ENCODE data around the gene IYD. TPM values are rescaled to one million over a fixed set of nuclear protein-coding genes. Genes with fewer than 3 reads are reported as not detected.

Gene IYD
- total and polyA plus RNA-seq, 3 experiments from 2014 or later: not detected

DNA sequence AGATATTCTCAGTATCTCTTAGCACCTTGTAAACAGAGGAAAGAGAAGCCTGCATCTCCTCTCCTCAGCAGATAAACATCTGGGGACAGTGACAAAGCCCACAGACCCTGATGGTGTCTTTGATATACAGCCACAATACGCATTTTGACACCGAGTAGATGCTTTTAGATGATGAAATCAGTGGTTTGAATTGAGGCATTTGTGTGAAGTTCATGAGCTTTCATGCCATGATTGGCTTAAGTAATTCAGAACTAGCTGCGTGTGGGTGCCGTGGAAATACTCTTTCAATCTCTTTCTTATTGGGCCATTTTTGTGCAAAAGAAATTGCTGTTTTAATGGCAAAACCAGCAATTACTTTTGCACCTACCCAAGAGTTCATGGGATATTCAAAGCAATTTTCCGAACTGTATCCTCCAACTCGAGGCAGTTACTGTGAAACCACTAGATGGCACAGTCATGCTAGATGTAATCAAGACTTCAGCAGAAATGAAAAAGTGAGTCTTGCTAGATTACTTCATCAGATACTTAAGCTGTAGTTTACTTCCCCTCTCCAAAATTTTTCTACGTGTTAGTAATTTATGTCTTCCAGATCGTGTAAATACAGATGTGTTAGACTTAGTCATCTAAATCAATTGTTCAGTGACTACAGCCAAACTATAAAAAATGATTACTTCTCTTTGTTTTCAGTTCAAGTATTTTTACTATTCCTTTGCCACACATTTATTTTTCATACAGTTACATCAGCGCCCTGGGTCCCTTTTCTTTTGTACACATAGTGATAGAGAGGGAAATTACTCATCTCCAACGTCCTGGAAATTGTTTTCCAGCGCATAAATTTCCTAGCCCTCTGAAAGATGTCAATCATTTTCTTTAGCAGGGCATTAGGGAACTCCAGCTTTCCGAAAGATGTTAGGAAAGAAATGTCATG lies 49.4 kb downstream of the IYD start:
- DNase-seq: peak in 4 of 5 donors; percentile 6 to 51 (median 32)
- Histone ChIP-seq H3K27ac (ENCODE audit: low read depth, low read length) (no peak overlapping the region), H3K27me3 (ENCODE audit: insufficient read depth, low read length, poor library complexity, severe bottlenecking) (no peaks in the 10 kb centered on the region), H3K9me3 (ENCODE audit: low read length) (no peaks in the 10 kb centered on the region), H3K4me3 (ENCODE audit: low read length) (peak overlapping the region; percentile 53), H3K4me1 (ENCODE audit: insufficient read depth, low read length) (peaks cover 3% of the 10 kb centered on the region), H3K36me3 (ENCODE audit: insufficient read depth, low read length) (no peaks in the 10 kb centered on the region)
- no peaks in the 10 kb centered on the region for H3K36me3 Mint-ChIP-seq
- peaks cover 9 to 26% (median 20%) of the 10 kb centered on the region in 3 donors for H3K4me1 Mint-ChIP-seq
- ChIA-PET CTCF (interaction anchor here (0.6 to 6.9 kb wide), 30 partner anchors 9 to 417 kb away, joined by 3 to 95 read pairs (median 4); partner anchors contain the start of gene PLEKHG1), POLR2A (interaction anchor here (0.6 to 0.7 kb wide), 2 partner anchors 182 to 397 kb away, joined by 3 read pairs; partner anchors contain the start of gene PLEKHG1)
- peak overlapping the region; percentile 72 to 92 (median 77) for H3K4me3 Mint-ChIP-seq
- H3K27me3 Mint-ChIP-seq: peaks cover 8 to 31% of the 10 kb centered on the region in 2 donors
- peak overlapping the region; percentile 6 to 96 (median 39) for H3K27ac Mint-ChIP-seq
- peaks cover 0 to 5% (median 0%) of the 10 kb centered on the region in 5 donors for H3K9me3 Mint-ChIP-seq

GRCh38 chr6:150418827-150419594 lies 50.2 kb downstream of the IYD start:
- Histone ChIP-seq H3K4me1 (ENCODE audit: insufficient read depth, low read length) (peaks cover 3% of the 10 kb centered on the region), H3K4me3 (ENCODE audit: low read length) (peak overlapping the region; percentile 53), H3K9me3 (ENCODE audit: low read length) (no peaks in the 10 kb centered on the region), H3K27me3 (ENCODE audit: insufficient read depth, low read length, poor library complexity, severe bottlenecking) (no peaks in the 10 kb centered on the region), H3K36me3 (ENCODE audit: insufficient read depth, low read length) (no peaks in the 10 kb centered on the region), H3K27ac (ENCODE audit: low read depth, low read length) (no peak overlapping the region)
- Mint-ChIP-seq H3K4me3 (peak overlapping the region; percentile 72 to 92 (median 77)), H3K36me3 (no peaks in the 10 kb centered on the region), H3K9me3 (peaks cover 0 to 5% (median 0%) of the 10 kb centered on the region in 5 donors), H3K4me1 (peaks cover 9 to 26% (median 20%) of the 10 kb centered on the region in 3 donors), H3K27ac (peak overlapping the region in 4 of 8 donors; percentile 6 to 77 (median 40)), H3K27me3 (peaks cover 8 to 25% of the 10 kb centered on the region in 2 donors)
- DNase-seq: peak; percentile 13 to 67 (median 36)
- ChIA-PET CTCF (interaction anchor here (0.6 to 6.9 kb wide), 30 partner anchors 9 to 416 kb away, joined by 3 to 95 read pairs (median 4); partner anchors contain the start of gene PLEKHG1), POLR2A (interaction anchor here (0.6 to 0.7 kb wide), 2 partner anchors 181 to 396 kb away, joined by 3 read pairs; partner anchors contain the start of gene PLEKHG1)

DNA sequence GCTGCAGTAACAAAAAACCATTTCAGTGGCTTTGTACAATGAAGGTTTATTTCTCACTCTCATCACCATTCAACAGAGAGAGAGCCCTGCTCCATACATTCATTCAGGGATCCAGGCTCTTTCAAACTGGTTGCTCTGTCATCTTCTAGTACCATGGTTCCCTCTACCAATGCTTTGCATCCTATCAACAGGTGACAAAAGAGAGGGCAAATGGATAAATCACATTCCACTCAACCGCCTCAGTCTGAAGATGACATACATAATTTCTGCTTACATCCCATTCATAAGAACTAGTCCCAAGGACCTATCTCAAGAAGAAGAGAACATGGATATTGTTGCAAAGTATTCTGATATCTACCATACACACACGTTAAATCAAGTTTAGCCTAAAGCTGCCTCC lies 51.6 kb downstream of the IYD start:
- Mint-ChIP-seq H3K27me3 (peaks cover 2 to 17% of the 10 kb centered on the region in 2 donors), H3K4me3 (peak overlapping the region in 1 of 7 donors; percentile 44), H3K27ac (peak overlapping the region in 1 of 8 donors; percentile 50), H3K4me1 (peaks cover 9 to 26% (median 20%) of the 10 kb centered on the region in 3 donors), H3K9me3 (peaks cover 0 to 5% (median 0%) of the 10 kb centered on the region in 5 donors), H3K36me3 (no peaks in the 10 kb centered on the region)
- H3K27me3 ChIP-seq (ENCODE audit: insufficient read depth, low read length, poor library complexity, severe bottlenecking): no peaks in the 10 kb centered on the region
- H3K4me3 ChIP-seq (ENCODE audit: low read length): no peak overlapping the region
- no peaks in the 10 kb centered on the region for H3K36me3 ChIP-seq (ENCODE audit: insufficient read depth, low read length)
- no peaks in the 10 kb centered on the region for H3K9me3 ChIP-seq (ENCODE audit: low read length)
- peaks cover 3% of the 10 kb centered on the region for H3K4me1 ChIP-seq (ENCODE audit: insufficient read depth, low read length)
- H3K27ac ChIP-seq (ENCODE audit: low read depth, low read length): no peak overlapping the region
- CTCF ChIA-PET: interaction anchor here (6.9 kb wide), 1 partner anchor 395 kb away, joined by 95 read pairs; no protein-coding TSS in a partner anchor
- no peak for DNase-seq
- POLR2A ChIA-PET: no interaction called here

DNA sequence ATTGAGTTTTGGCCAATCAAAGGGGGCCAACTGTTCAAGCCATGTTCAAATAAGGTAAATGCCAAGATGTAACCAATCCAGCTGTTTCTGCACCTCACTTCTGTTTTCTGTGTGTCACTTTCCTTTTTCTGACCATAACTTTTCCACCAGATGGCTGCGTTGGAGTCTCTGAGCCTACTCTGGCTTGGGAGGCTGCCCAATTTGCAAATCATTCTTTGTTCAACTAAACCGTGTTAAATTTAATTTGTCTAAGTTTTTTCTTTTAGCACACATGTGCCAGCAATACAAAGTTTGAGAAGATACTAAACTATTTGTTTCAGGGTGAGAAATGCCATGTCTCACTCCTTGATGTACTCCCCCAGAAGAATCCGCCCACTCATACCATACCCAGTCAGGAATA lies 52.1 kb downstream of the IYD start:
- Mint-ChIP-seq H3K27ac (no peak overlapping the region), H3K9me3 (peaks cover 0 to 5% (median 0%) of the 10 kb centered on the region in 5 donors), H3K27me3 (peaks cover 2 to 12% of the 10 kb centered on the region in 2 donors), H3K4me3 (peak overlapping the region in 1 of 7 donors; percentile 23), H3K36me3 (no peaks in the 10 kb centered on the region), H3K4me1 (peaks cover 9 to 26% (median 20%) of the 10 kb centered on the region in 3 donors)
- Histone ChIP-seq H3K27ac (ENCODE audit: low read depth, low read length) (no peak overlapping the region), H3K9me3 (ENCODE audit: low read length) (no peaks in the 10 kb centered on the region), H3K27me3 (ENCODE audit: insufficient read depth, low read length, poor library complexity, severe bottlenecking) (no peaks in the 10 kb centered on the region), H3K4me1 (ENCODE audit: insufficient read depth, low read length) (peaks cover 3% of the 10 kb centered on the region), H3K36me3 (ENCODE audit: insufficient read depth, low read length) (no peaks in the 10 kb centered on the region), H3K4me3 (ENCODE audit: low read length) (no peak overlapping the region)
- ChIA-PET CTCF (interaction anchor here (6.9 kb wide), 1 partner anchor 395 kb away, joined by 95 read pairs; no protein-coding TSS in a partner anchor), POLR2A (no interaction called here)
- DNase-seq: no peak

- Histone ChIP-seq H3K4me3 (ENCODE audit: low read length) (no peak overlapping the region), H3K27me3 (ENCODE audit: insufficient read depth, low read length, poor library complexity, severe bottlenecking) (no peaks in the 10 kb centered on the region), H3K36me3 (ENCODE audit: insufficient read depth, low read length) (no peaks in the 10 kb centered on the region), H3K4me1 (ENCODE audit: insufficient read depth, low read length) (no peaks in the 10 kb centered on the region), H3K27ac (ENCODE audit: low read depth, low read length) (no peak overlapping the region), H3K9me3 (ENCODE audit: low read length) (no peaks in the 10 kb centered on the region)
- no peak overlapping the region for H3K27ac Mint-ChIP-seq
- H3K4me1 Mint-ChIP-seq: no peaks in the 10 kb centered on the region
- no peak overlapping the region for H3K4me3 Mint-ChIP-seq
- ChIA-PET CTCF (interaction anchor here (2.0 kb wide), 1 partner anchor 390 kb away, joined by 7 read pairs; no protein-coding TSS in a partner anchor), POLR2A (no interaction called here)
- no peaks in the 10 kb centered on the region for H3K36me3 Mint-ChIP-seq
- H3K27me3 Mint-ChIP-seq: peaks cover 1 to 3% of the 10 kb centered on the region in 2 donors
- H3K9me3 Mint-ChIP-seq: no peaks in the 10 kb centered on the region
- DNase-seq: no peak
Observed at GRCh38 chr6:150425508-150425907, 56.7 kb downstream of the IYD start.

GRCh38 chr6:150426198-150426597 lies 57.4 kb downstream of the IYD start:
- no peaks in the 10 kb centered on the region for H3K36me3 Mint-ChIP-seq
- H3K27ac Mint-ChIP-seq: no peak overlapping the region
- POLR2A ChIA-PET: no interaction called here
- Histone ChIP-seq H3K27ac (ENCODE audit: low read depth, low read length) (no peak overlapping the region), H3K27me3 (ENCODE audit: insufficient read depth, low read length, poor library complexity, severe bottlenecking) (no peaks in the 10 kb centered on the region), H3K4me3 (ENCODE audit: low read length) (no peak overlapping the region), H3K36me3 (ENCODE audit: insufficient read depth, low read length) (no peaks in the 10 kb centered on the region), H3K9me3 (ENCODE audit: low read length) (no peaks in the 10 kb centered on the region), H3K4me1 (ENCODE audit: insufficient read depth, low read length) (no peaks in the 10 kb centered on the region)
- H3K4me3 Mint-ChIP-seq: no peak overlapping the region
- no peaks in the 10 kb centered on the region for H3K4me1 Mint-ChIP-seq
- peaks cover 1 to 3% of the 10 kb centered on the region in 2 donors for H3K27me3 Mint-ChIP-seq
- DNase-seq: no peak
- H3K9me3 Mint-ChIP-seq: no peaks in the 10 kb centered on the region
- CTCF ChIA-PET: no interaction called here

- no peaks in the 10 kb centered on the region for H3K9me3 ChIP-seq (ENCODE audit: low read length)
- no peak overlapping the region for H3K27ac ChIP-seq (ENCODE audit: low read depth, low read length)
- H3K4me1 ChIP-seq (ENCODE audit: insufficient read depth, low read length): no peaks in the 10 kb centered on the region
- no peaks in the 10 kb centered on the region for H3K27me3 ChIP-seq (ENCODE audit: insufficient read depth, low read length, poor library complexity, severe bottlenecking)
- no peaks in the 10 kb centered on the region for H3K36me3 Mint-ChIP-seq
- H3K4me3 Mint-ChIP-seq: peak overlapping the region in 1 of 7 donors; percentile 37
- CTCF ChIA-PET: no interaction called here
- H3K9me3 Mint-ChIP-seq: no peaks in the 10 kb centered on the region
- DNase-seq: no peak
- H3K27ac Mint-ChIP-seq: no peak overlapping the region
- H3K27me3 Mint-ChIP-seq: peaks cover 1 to 3% of the 10 kb centered on the region in 2 donors
- H3K4me1 Mint-ChIP-seq: no peaks in the 10 kb centered on the region
- H3K36me3 ChIP-seq (ENCODE audit: insufficient read depth, low read length): no peaks in the 10 kb centered on the region
- no peak overlapping the region for H3K4me3 ChIP-seq (ENCODE audit: low read length)
- POLR2A ChIA-PET: no interaction called here
Observed at GRCh38 chr6:150427037-150427602, 58.3 kb downstream of the IYD start.

Measured in CD8-positive, alpha-beta memory T cell (primary cell).